ENCODE measurements around the gene ENDOU.
"Not testable (repeated sequence)": the region's sequence is repeated elsewhere in the genome, so short reads cannot be mapped to it uniquely, and the experiment has no call there.

The ENDOU gene

GRCh38 chr12:47698055-47698454 is 27.2 kb downstream of the ENDOU start:
- DNase-seq (ENCODE audit: low read depth in 2 of 2, low spot score in 1 of 2) = no peak

- no peak for DNase-seq (ENCODE audit: low read depth in 2 of 2, low spot score in 1 of 2)
Measured at GRCh38 chr12:47689215-47689614, 36.1 kb downstream of the ENDOU start.

GRCh38 chr12:47687636-47688035 is 37.7 kb downstream of the ENDOU start:
- DNase-seq (ENCODE audit: low read depth in 2 of 2, low spot score in 1 of 2) = no peak

GRCh38 chr12:47686645-47687240 is 38.5 kb downstream of the ENDOU start:
- DNase-seq (ENCODE audit: low read depth in 2 of 2, low spot score in 1 of 2) = no peak

- no peak for DNase-seq (ENCODE audit: low read depth in 2 of 2, low spot score in 1 of 2)
Measured at GRCh38 chr12:47679785-47680184, 45.5 kb downstream of the ENDOU start.

GRCh38 chr12:47672068-47672467 is 53.2 kb downstream of the ENDOU start:
- no peak for DNase-seq (ENCODE audit: low read depth in 2 of 2, low spot score in 1 of 2)

GRCh38 chr12:47667935-47668334 is 57.4 kb downstream of the ENDOU start:
- DNase-seq (ENCODE audit: low read depth in 2 of 2, low spot score in 1 of 2) = not testable (repeated sequence)
